Glutamatergic neuron (in vitro differentiated cells): ENCODE results near the gene ASB8. TPM values are rescaled to one million over a fixed set of nuclear protein-coding genes. Genes with fewer than 3 reads are reported as not detected.

Source experiments
- DNase-seq: peaks from one replicate; pipeline ENCODE4 v3.0.0; 2022
- H3K27ac Mint-ChIP-seq: one replicate; pipeline ENCODE4 v1.8.0; 2020; ENCODE audit warnings: mild to moderate bottlenecking, mixed read lengths, inconsistent platforms; ENCODE audit not compliant: unreplicated experiment
- H3K27me3 Mint-ChIP-seq: one replicate; pipeline ENCODE4 v1.8.0; 2020; ENCODE audit warnings: mild to moderate bottlenecking, moderate library complexity, mixed read lengths, inconsistent platforms; ENCODE audit not compliant: unreplicated experiment
- H3K36me3 Mint-ChIP-seq: one replicate; pipeline ENCODE4 v1.8.0; 2020; ENCODE audit warnings: mild to moderate bottlenecking, mixed read lengths, inconsistent platforms; ENCODE audit not compliant: unreplicated experiment
- H3K4me1 Mint-ChIP-seq: one replicate; pipeline ENCODE4 v1.8.0; 2020; ENCODE audit warnings: mild to moderate bottlenecking, low read depth, mixed read lengths, inconsistent platforms; ENCODE audit not compliant: unreplicated experiment
- H3K4me3 Mint-ChIP-seq: one replicate; pipeline ENCODE4 v1.8.0; 2020; ENCODE audit warnings: mild to moderate bottlenecking, mixed read lengths, inconsistent platforms; ENCODE audit not compliant: unreplicated experiment
- H3K9me3 Mint-ChIP-seq: one replicate; pipeline ENCODE4 v1.8.0; 2020; ENCODE audit warnings: mild to moderate bottlenecking, moderate library complexity, mixed read lengths, inconsistent platforms; ENCODE audit not compliant: unreplicated experiment
- total RNA-seq: library from RNA; stranded (reverse); fragmentation: NEBNext Ultra II Directional; extraction: Animal tissue kit (Norgen Biotek cat#: 25700); gene quantifications from one replicate; pipeline ENCODE4 v1.2.1, GENCODE V29; 2021; ENCODE audit not compliant: unreplicated experiment
- TF ChIP-seq, protein P1 (sequence below): fragments of 200-600 bp; sonication (generic); IDR thresholded peaks from one replicate; pipeline ENCODE4 v1.5.0; 2021; ENCODE audit not compliant: partially characterized antibody, unreplicated experiment

The ASB8 gene
- total RNA-seq, 1 donor from 2014 or later: 43.5 TPM

DNA sequence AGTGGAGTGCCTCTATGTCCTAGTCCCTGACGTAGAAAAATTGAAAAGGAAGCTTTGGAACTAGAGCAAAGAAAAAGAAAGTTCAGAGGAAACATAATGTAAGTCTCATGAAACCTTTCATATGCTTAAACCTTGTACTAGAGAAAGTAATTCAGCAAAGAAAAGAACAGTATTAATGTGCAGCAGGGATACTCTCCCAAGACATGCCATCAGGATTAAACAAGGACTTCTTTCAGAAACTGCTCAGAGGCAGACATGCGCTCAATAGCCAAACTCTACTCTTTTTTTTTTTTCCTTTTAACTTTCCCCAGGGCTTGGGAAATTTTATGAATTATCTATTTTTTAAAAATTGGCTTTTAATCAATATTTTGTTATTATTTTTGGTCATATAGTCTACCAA, 7.1 kb upstream of the ASB8 start:
- H3K36me3 Mint-ChIP-seq: no peaks in the 10 kb centered on the region
- H3K27ac Mint-ChIP-seq: no peak overlapping the region
- TF ChIP-seq, protein P1, sequence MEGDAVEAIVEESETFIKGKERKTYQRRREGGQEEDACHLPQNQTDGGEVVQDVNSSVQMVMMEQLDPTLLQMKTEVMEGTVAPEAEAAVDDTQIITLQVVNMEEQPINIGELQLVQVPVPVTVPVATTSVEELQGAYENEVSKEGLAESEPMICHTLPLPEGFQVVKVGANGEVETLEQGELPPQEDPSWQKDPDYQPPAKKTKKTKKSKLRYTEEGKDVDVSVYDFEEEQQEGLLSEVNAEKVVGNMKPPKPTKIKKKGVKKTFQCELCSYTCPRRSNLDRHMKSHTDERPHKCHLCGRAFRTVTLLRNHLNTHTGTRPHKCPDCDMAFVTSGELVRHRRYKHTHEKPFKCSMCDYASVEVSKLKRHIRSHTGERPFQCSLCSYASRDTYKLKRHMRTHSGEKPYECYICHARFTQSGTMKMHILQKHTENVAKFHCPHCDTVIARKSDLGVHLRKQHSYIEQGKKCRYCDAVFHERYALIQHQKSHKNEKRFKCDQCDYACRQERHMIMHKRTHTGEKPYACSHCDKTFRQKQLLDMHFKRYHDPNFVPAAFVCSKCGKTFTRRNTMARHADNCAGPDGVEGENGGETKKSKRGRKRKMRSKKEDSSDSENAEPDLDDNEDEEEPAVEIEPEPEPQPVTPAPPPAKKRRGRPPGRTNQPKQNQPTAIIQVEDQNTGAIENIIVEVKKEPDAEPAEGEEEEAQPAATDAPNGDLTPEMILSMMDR: no peak
- no peak overlapping the region for H3K4me3 Mint-ChIP-seq
- no peaks in the 10 kb centered on the region for H3K4me1 Mint-ChIP-seq
- H3K27me3 Mint-ChIP-seq: peaks cover 2% of the 10 kb centered on the region
- no peaks in the 10 kb centered on the region for H3K9me3 Mint-ChIP-seq
- no peak for DNase-seq

DNA sequence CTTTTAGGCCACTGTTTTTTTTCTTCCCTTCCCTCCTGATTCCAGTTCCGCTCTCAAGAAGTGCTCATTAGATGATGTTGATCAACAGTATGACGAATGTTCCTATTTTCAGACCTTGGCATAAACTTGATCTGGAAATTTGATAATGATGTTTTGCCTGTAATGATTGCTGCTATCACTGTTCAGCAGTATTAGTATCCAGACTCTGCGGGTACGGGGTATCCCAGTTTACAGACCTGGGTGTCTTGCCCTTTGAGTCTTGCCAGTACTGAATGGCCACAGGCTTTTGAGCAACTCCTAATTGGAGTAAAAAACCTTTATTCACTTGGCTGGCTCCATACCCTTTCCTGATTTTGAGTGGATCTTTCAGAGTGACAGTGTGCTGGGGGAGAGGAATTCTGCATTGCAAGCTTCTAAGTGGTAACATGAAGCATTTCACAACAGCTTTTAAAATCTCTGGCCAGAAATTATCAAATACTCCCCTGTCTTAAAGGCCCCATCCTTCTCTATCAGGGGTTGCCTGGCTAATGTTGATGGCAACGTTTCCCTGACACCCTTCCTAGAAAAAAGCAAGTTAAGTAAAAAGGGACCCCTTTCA, 5.9 kb upstream of the ASB8 start:
- H3K9me3 Mint-ChIP-seq: no peaks in the 10 kb centered on the region
- TF ChIP-seq, protein P1: no peak
- H3K4me1 Mint-ChIP-seq: no peaks in the 10 kb centered on the region
- no peak for DNase-seq
- no peaks in the 10 kb centered on the region for H3K27me3 Mint-ChIP-seq
- no peaks in the 10 kb centered on the region for H3K36me3 Mint-ChIP-seq
- H3K27ac Mint-ChIP-seq: no peak overlapping the region
- no peak overlapping the region for H3K4me3 Mint-ChIP-seq

DNA sequence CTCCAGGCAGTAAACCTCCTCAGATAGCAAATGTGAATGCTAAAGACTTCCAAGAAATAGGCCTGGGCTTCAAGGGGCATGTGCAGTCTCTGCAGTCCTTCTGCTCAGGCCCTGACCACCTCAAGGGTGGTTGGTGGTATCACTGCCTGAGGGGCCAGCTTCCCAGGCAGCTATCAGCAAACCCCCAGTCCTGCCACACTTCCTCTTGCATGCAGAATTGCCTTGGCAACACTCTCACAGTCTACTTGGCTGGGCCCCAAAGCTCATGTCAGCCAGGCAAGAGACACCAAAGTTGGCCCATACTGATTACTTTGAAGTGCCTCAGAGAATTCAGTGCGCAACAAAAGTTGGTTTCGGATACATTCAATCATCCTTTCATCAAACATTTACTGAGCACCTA, 3.5 kb upstream of the ASB8 start:
- no peak overlapping the region for H3K27ac Mint-ChIP-seq
- no peaks in the 10 kb centered on the region for H3K9me3 Mint-ChIP-seq
- H3K4me3 Mint-ChIP-seq: no peak overlapping the region
- TF ChIP-seq, protein P1: no peak
- no peak for DNase-seq
- peaks cover 6% of the 10 kb centered on the region for H3K27me3 Mint-ChIP-seq
- no peaks in the 10 kb centered on the region for H3K4me1 Mint-ChIP-seq
- H3K36me3 Mint-ChIP-seq: no peaks in the 10 kb centered on the region

DNA sequence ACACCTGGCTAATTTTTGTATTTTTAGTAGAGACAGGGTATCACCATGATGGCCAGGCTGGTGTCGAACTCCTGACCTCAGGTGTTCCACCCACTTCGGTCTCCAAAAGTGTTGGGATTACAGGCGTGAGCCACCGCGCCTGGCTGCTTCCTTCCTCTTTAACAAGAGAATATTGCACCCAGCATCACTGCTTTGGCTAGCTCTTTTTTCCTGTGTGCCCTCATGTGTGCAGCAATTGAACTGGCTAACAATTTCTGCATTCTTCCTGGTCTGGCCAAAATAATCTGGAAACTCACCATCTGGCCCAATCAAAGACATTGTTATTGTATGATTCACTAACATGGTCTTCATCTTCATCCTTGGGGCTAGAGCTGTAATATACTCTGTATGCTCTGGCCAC, 2.7 kb upstream of the ASB8 start:
- Mint-ChIP-seq H3K36me3 (no peaks in the 10 kb centered on the region), H3K9me3 (no peaks in the 10 kb centered on the region), H3K4me3 (no peak overlapping the region), H3K4me1 (no peaks in the 10 kb centered on the region), H3K27me3 (peaks cover 6% of the 10 kb centered on the region), H3K27ac (no peak overlapping the region)
- TF ChIP-seq, protein P1: no peak
- DNase-seq: no peak

DNA sequence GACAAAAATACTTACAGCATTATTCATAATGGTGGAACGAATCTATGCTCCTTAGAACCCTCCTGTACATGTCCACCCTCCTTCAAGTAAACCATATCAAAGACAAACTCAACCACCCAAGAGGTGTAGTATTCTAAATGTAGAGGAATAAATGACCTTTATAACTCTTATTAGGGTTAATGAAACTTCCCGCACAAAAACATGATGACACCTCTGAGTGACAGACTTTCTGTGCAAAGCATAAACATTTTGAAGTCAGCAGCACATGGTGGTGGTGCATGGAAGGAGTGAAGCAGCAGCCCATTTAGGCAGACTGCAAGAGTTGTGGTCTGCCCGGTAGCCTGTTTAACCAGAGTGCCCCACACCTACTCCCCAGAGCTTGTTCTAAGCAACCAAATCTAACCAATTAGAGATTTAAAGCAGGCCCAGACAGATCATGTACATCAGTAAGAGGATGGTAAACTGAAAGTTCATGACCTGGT, 615 bp upstream of the ASB8 start:
- Mint-ChIP-seq H3K4me1 (no peaks in the 10 kb centered on the region), H3K4me3 (peak overlapping the region; percentile 94), H3K36me3 (no peaks in the 10 kb centered on the region), H3K27me3 (peaks cover 6% of the 10 kb centered on the region), H3K27ac (peak overlapping the region; percentile 98), H3K9me3 (no peaks in the 10 kb centered on the region)
- TF ChIP-seq, protein P1: peak; percentile 2
- DNase-seq: no peak
